ENCODE data around the gene MARCHF2.

MARCHF2 gene

GRCh38 chr19:8453616-8454015 is 40.5 kb downstream of the MARCHF2 start:
- no peak for DNase-seq (ENCODE audit: low read depth)

DNA sequence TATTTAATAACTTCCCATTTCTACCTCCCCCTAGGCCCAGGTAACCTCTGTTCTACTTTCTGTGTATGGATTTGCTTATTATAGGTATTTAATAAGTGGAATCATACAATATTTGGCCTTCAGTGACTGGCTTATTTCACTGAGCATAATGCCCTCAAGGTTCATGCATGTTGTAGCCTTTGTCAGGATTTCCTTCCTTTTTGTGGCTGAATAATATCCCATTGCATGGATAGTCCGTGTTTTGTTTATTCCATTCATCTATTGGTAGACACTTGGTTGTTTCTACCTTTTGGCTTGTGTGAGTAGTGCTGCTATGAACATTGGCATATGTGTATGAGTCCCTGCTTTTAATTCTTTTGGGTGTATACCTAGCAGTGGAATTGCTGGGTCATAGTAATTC is 41.1 kb downstream of the MARCHF2 start:
- DNase-seq (ENCODE audit: low read depth): no peak

DNA sequence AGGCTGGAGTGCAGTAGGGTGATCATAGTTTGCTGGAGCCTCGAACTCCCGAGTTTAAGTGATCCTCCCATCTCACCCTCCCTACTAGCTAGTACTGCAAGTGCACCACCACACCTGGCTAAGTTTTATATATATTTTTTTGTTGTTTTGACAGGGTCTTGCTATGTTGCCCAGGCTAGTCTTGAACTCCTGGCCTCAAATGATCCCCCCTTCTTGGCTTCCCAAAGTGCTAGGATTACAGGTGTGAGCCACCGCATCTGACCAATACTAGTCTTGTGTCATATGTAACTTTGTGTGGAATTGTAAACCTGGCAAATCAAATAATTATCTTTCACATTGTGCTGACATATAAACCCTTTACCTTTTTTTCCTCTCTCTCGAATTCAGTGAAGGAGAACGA is 41.9 kb downstream of the MARCHF2 start:
- DNase-seq (ENCODE audit: low read depth): no peak

GRCh38 chr19:8456064-8456463 is 43.0 kb downstream of the MARCHF2 start:
- no peak for DNase-seq (ENCODE audit: low read depth)

DNA sequence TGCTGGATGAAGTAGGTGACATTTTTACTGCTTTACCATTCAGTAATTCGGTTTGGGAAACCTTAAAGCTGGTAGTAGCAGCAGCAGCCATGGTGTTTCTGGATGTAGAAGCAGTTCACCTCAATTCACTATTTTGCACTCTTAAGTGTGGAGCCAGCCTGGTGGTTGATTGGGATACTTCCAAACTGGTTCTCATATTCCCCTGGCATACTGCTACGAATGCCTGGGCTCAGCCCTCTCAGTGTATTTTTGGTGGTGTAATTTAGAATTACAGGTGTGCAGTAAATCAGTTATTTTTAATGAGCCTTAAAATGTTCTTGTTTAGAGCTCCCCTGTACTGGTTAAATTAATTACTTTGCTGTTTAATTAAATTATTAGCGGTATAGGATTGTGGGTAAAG is 44.1 kb downstream of the MARCHF2 start:
- no peak for DNase-seq (ENCODE audit: low read depth)

- DNase-seq (ENCODE audit: low read depth): no peak
These were observed 44.7 kb downstream of the MARCHF2 start for GRCh38 chr19:8457827-8458226.

DNA sequence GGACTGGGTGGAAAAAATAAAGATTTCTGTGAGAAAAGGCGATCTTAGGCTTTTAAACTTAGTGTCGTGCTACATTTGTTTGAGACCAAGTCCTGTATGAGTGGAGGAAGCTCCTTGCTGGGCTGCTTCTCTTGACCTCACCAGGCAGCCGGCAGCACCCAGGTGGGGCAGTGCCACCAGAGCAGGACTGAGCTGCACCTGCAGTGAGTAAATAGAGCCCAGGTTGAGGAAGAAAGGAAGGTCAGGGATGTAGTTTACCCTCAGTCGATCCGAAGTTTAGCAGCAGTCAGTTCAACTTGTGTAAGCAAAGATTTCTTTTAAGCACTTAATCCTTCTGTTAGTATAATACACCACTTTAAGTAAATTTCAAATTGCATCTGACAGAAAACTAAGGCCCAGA is 45.3 kb downstream of the MARCHF2 start:
- DNase-seq (ENCODE audit: low read depth): no peak

DNA sequence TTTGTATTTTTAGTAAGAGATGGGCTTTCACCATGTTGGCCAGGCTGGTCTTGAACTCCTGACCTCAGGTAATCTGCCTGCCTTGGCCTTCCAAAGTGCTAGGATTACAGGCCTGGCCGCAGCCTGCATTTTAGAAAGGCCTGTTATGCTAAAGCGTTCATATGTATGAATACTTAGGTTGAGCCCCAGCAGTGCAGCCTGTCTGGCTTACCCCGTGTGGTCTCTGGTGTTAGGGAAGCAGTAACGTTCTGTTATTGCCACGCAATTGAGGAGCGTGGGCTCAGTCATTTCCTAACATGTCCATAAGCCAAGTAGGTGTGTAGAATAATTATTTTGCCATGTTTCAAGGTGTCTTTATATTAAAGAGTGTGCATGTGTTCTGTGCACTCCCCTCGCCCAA is 46.0 kb downstream of the MARCHF2 start:
- no peak for DNase-seq (ENCODE audit: low read depth)

DNA sequence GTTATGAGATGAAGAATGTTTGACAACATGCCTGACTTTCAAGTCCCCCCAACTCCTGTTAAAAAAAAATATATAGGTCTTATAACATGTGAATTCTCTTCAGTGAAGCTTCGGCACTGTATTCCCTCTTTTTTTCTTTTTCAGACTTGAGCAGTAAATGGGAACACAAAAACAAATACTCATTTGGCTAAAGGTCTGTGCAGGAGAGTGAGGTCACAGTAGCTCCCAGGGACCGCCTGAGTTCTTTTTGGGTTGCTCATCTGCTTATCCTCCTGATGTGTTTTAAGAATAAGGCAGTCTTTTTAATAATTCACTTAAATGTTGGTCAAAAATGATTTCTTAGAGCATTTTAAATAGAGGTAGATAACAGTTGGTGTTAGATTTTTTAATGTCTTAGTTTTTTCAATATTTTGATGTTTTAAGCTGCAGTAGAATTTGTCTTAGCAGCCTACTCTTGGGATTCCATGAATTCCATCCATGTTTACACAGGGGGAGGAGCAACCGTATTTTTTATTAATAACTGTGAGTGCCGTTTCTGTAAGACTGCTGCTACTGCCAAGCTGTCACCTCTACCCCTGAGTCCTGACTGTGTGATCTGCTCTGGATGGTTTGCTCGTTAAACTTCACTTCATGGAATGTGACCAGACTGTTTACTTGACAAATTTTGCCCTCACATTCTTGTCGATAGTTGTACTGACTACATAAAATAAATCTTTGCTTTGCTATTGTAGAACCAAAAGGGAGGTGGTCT is 46.6 kb downstream of the MARCHF2 start:
- DNase-seq (ENCODE audit: low read depth): no peak

GRCh38 chr19:8460516-8461298 is 47.6 kb downstream of the MARCHF2 start:
- DNase-seq (ENCODE audit: low read depth): no peak

DNA sequence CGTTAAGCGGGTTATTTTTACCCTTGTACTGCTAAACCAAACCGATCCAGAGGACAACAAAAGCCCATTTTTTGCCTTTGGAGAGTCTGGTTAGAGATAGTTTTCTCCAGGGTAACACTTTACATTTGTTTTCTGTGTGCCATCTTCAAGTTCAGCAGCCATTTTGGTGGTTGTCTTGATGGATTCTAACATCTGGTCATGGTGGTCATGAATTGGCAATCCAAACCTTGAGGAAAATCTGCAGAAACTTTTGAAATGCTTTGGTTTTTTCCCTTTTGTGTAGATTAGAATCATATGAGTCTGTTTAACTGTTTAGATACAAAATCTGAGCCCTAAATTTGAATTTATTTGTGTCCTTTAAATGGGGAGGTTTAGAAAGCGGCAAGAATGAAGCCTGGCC is 48.3 kb downstream of the MARCHF2 start:
- no peak for DNase-seq (ENCODE audit: low read depth)

DNA sequence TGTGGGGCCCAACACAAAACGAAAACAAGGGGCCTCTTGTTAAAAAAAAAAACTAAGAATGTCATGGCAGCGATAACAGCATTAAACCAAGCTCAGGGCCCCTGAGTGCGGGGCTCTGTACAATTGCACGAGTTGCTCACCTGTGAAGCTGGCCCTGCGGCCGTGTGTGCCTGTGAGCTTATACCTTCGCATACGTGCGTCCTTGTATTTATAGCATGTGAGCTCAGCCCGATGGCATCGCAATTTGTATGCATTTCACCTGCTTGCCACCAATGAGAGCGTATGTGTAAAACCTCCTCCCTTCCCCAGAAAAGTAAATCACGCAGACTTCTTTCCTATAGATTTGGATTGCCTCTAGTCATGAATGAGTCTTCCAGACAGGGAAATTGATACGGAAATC is 48.8 kb downstream of the MARCHF2 start:
- no peak for DNase-seq (ENCODE audit: low read depth)

DNA sequence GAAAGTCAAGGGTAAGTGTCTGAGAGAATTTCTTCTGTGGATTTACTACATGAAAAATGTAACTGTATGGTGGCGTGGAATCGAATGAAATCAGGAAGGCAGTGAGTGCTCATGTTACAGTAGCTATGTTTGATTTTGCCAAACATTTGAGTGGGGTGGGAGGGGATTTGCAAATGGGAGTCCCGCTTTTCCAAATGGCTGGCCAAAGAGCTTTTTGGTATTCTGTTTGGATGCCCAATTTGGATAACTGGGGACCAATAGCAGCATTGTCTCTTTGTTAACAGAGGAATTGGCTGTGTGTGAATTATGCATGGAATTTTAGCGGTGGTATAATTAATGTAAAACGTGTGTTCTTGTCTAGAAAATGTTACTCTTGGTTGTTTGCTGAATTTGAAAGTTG is 49.5 kb downstream of the MARCHF2 start:
- DNase-seq (ENCODE audit: low read depth): no peak

DNA sequence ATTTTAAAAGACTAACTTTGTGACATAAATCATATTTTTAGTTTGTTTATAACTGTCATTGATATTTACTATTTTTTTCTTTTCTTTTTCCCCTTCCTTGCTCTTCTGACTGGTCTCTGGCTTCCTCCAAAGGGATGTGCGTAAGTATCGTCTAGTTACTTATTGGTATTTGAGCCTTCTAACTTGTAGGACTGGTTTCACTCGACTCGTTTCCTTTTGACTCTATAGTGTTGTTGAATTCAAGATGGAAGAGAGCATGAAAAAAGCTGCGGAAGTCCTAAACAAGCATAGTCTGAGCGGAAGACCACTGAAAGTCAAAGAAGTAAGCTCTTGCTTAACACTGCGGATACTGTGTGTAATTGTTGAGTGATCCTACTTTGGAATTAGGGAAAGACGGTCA is 50.3 kb downstream of the MARCHF2 start:
- DNase-seq (ENCODE audit: low read depth): no peak

GRCh38 chr19:8466018-8466417 is 52.9 kb downstream of the MARCHF2 start:
- no peak for DNase-seq (ENCODE audit: low read depth)

DNA sequence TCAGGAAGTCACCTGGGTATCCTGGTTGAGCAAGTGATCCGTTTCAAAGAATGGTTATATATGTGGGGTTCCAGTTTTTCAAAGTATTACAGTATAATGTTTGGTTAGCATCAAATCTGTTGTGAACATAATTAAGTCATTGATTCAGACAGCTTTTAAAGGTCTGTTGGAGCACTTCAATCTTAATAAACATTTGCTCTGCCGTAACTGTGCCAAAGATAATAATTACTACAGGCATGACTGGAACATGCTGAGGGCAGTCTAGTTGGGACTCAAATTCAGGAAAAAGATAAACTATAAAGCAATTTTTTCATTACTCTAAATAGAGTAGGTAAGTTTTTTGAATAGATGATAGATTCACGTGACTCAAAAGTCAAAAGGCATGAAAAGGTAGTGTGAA is 55.0 kb downstream of the MARCHF2 start:
- no peak for DNase-seq (ENCODE audit: low read depth)

- DNase-seq (ENCODE audit: low read depth): no peak
These were observed 55.8 kb downstream of the MARCHF2 start for GRCh38 chr19:8468761-8469373.

GRCh38 chr19:8469613-8470368 is 56.7 kb downstream of the MARCHF2 start:
- no peak for DNase-seq (ENCODE audit: low read depth)

GRCh38 chr19:8473648-8474476 is 60.8 kb downstream of the MARCHF2 start:
- DNase-seq (ENCODE audit: low read depth): no peak

DNA sequence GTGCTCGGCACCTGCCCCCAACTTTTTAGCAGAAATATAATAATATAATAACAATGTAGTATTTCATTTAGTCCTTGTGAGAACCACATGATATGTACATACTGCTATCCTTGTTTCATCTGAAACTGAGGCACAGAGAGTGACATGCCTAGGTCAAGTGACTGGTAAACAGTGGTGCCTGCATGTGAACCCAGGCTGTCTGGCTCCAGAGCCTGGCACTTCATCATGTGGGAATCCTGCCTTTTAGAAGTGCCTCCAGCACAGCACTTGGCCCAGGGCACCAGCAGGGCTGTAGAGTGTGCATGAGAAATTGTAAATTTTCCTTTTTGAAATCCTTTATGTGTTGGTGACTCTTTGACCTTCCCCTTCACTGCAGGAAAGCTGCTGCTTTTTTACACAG is 61.9 kb downstream of the MARCHF2 start:
- no peak for DNase-seq (ENCODE audit: low read depth)

- no peak for DNase-seq (ENCODE audit: low read depth)
These were observed 63.4 kb downstream of the MARCHF2 start for GRCh38 chr19:8476524-8476923.

DNA sequence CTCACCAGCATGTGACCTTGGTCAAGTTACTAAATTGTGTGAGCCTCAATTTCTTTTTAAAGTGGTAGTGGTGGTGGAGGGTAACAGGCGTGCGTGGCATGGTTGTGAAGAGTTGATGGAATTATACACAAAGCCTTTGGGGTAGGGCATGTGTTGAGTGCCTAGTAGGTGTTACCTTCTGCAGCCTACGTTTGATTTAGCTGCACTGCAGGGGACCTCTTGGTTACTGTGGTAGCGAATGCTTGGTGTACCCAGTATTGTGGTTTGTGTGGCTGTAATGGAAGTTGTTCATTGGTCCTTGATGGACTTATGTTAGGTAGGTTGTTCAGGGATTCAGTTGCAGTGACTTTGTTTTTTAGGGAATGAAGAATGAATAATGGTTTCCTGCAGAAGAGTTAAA is 64.8 kb downstream of the MARCHF2 start:
- DNase-seq (ENCODE audit: low read depth): no peak

Measured in activated gamma-delta T cell treated with anti-CD3 and anti-CD28 coated beads, Interleukin-2, amount 50 U/mL, for 16 hours (primary cell).